HG03280 (cell line): ENCODE data around the gene VAPB.

ENCODE experiments used
- ATAC-seq: cut with Tn5 transposase; IDR thresholded peaks from one replicate; pipeline ENCODE4 v1.9.1; 2021; ENCODE audit warnings: mild to moderate bottlenecking, moderate library complexity; ENCODE audit not compliant: unreplicated experiment

The VAPB gene

DNA sequence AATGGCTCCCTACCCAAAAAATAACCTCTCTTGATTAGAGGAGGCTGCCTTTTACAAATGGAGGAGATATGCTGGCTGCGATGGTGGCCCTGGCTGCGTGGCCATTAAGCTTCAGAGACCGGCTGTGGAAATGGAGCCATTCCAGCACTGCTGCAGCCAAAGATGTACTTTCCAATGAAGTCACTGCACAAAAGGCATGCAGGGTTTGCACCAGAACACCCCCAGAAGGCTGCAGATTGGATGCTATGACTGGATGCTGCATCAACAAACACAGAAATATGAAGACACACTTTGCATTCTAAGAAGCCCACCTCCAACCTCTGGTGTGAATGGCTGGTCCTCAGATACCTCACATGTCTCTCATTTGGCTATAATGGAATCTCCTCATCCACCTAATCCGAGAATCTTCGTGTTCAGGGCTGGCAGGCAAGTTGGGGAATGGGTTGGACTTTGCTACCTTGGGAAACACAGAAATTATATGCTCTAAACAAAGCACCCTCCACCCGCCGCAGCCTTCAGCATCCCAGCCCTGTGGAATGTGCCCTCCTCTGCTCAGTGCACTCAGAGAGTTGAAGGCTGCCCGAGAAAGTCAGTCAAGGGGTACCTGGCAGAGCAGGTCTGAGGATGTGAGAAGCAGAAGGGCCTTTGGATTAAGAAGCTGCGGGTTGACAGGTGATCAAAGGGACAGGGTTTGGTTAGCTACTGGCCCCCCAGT, 90.9 kb downstream of the VAPB start:
- ATAC-seq: no peak

GRCh38 chr20:58480551-58481336, 91.7 kb downstream of the VAPB start:
- no peak for ATAC-seq

DNA sequence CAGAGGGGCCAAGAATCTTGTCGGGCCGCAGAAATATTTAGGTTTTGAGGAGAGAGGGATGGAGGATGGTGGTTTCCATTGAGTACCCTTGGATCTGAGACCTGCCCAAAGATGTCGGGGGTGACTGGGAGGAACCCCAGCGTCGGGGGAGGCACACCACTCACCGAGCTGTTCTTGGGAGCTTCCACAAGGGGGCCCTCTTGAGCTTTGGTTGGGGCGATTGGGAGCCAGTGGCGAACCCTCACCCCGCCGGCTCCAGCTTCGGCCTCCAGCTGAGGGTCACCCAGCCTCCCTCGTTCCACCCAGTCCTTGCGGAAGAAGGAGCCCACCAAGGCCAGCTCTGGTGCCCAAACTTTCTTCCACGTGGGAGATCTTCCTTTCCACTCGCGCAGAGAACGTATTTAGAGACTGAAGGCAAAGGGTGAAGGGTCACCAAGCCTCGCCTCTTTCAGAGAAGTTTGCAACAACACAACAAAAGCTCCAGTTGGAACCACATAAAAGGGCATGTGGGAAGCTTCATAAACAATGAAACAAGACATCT, 92.5 kb downstream of the VAPB start:
- ATAC-seq: no peak

GRCh38 chr20:58482416-58482815, 93.4 kb downstream of the VAPB start:
- ATAC-seq: no peak

GRCh38 chr20:58483051-58483450, 94.0 kb downstream of the VAPB start:
- ATAC-seq: no peak

- no peak for ATAC-seq
Observed at GRCh38 chr20:58483470-58483869, 94.4 kb downstream of the VAPB start.

DNA sequence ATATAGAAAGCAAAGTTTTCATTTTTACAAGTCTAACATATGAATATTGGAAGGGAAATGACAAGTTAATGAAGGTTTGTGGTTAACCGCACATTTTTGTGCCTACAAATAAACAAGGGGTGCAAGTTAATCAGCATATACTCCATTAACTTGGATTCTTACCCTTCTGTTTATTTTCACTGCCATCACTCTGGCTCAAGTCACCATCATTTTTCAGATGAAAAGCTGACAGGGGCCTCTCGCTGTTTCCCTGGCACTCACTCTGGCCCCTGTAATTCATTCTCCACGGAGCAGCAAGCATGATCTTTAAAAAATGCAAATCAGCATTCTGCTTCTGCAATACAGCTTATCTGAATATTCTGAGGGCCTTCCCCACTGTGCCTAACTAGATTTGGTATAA, 96.4 kb downstream of the VAPB start:
- no peak for ATAC-seq

DNA sequence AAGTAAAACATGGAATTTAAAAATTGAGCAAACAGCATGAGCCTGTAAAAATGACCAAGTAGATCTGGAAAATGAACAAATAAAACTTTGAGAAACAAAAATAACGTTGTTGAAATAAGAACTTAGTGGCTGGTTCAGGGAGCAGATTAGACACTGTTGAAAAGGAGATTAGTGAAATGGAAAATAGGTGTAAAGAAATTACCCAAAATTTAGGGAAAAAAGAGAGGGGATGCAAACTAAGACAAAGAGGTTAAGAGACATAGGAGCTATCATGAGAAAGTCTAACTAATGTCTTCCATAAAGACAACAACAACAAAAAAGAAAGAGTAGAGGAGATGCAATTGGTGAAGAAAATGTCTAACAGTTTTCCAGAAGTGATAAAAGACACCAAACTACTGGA, 97.2 kb downstream of the VAPB start:
- ATAC-seq: no peak

- no peak for ATAC-seq
Observed at GRCh38 chr20:58492074-58492718, 103.2 kb downstream of the VAPB start.

DNA sequence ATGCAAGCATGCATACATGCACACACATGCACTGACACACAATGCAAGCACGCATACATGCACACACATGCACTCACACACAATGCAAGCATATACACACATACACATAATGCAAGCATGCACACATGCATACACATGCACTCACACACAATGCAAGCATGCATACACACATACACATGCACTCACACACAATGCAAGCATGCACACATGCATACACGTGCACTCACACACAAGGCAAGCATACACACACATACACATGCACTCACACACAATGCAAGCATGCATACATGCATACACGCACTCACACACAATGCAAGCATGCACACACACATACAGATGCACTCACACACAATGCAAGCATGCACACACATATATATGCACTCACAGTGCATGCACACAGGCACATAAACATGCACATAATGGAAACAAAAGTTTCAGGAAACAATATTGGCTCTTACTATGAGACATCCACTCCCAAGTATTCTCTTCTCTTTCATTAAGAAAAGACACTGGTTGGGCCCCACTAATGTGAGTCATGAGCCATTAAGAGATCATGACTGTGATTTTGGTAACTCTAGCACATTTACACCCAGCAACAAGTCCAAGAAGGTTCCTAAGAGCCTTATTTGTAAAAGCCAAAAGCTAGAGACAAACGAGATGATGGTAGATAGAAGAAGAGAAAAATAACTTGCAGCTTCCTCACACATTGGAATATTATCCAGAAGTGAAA, 103.9 kb downstream of the VAPB start:
- no peak for ATAC-seq

GRCh38 chr20:58494923-58495622, 106.0 kb downstream of the VAPB start:
- ATAC-seq: no peak

DNA sequence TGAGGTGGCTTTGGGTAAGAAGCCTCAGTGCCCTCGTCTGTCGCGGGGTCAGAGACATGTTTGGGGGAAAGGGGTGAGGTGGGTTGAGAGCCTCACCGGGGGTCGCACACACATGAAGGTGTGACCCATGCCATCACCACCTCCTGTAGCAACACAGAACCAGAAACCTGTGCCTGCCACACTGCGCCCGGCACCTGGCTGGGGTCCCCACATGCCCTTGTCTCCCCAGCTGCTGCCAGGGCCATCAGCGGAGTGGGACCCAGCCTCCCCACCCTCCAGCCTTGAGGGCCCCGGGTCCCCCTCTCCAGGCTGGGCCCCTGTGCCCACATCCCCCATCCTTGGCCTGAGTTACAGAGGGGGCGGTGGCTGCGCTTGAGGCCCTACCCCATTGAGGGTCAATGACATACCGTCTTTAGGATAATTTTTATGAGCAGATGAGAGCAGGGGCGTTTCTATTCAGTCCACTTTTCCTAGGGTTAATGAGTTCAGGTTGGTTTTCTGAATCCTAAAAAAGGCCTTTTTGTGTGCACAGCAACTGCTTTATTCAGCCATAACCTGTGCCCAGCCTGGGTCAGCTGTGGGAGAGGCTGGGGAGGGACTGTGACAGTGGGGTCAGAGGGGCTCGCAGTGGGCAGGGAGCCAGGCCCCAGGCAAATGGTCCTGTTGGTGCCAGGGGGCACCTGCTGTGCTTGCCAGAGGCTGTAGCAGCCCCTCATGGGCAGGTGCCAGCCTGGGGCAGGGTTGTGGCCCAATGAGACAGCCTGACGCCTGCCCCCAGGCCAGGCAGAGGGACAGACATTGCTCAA, 106.8 kb downstream of the VAPB start:
- no peak for ATAC-seq

GRCh38 chr20:58496429-58496769, 107.4 kb downstream of the VAPB start:
- ATAC-seq: no peak

DNA sequence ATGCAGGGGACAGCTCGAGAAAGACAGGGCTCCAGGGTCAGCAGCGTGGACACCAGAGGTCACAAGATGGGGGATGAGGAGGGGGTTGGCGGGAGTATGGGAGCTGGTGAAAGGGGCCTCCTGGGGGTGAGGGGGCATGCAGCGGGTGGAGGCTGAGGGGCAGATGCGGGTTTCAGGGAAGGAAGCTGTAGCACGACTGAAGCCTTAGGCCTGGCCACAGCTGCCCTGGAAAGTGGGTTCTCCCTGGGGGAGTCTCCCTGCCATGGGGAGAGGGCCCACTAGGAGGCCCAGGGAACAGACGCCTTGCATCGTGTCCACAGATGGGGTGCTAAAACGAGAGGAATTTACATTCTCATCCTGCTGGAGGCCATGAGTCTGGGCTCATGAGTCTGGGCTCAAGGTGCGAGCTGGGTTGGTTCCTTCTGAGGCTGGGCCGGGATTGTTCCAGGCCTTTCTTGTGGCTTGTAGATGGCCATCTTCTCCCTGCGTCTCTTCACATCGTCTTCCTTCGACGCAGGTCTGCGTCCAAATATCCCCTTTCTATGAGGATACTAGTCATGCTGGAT, 108.1 kb downstream of the VAPB start:
- ATAC-seq: no peak

- no peak for ATAC-seq
Observed at GRCh38 chr20:58497724-58498469, 108.9 kb downstream of the VAPB start.

- no peak for ATAC-seq
Observed at GRCh38 chr20:58498470-58499068, 109.5 kb downstream of the VAPB start.

DNA sequence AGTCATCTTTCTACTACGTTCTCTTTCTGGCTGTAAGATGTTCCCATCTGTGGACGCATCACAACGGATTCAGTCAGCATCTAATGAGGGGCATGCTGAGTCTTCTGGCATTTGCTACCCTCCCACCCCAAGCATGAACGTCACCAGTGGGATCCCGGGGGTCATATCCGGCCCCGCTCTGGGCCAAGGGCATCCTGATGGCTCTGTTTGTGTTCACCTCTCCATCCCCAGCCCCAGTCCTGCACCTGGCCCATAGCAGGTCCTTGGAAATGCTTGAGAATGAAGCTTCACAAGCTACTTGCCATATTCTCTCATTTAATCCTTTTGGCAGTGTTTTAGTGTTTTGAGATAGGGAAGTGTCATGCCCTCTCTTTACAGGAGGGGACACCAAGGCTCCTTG, 111.2 kb downstream of the VAPB start:
- no peak for ATAC-seq
